Fibroblast of lung (primary cell): ENCODE measurements around the gene CHD2. TPM values are rescaled to one million over a fixed set of nuclear protein-coding genes. Genes with fewer than 3 reads are reported as not detected.

ENCODE experiments used
- DNase-seq, 2 donors: peaks; one replicate each; pipeline versions ENCODE4 v3.0.0 to v3.0.0-alpha.2; 2010; ENCODE audit warnings: low read depth in 2 of 2
- H2AFZ ChIP-seq: 2 replicates; pipeline ENCODE4 v1.5.1; 2012; ENCODE audit warnings: low read length, control low read depth, inconsistent platforms
- H3K27ac ChIP-seq: 2 replicates; pipeline ENCODE4 v1.5.1; 2011; ENCODE audit warnings: low read length, control low read depth; ENCODE audit not compliant: insufficient read depth
- H3K27me3 ChIP-seq: 2 replicates; pipeline ENCODE4 v1.5.1; 2011; ENCODE audit warnings: mild to moderate bottlenecking, low read length; ENCODE audit not compliant: control insufficient read depth, insufficient read depth
- H3K36me3 ChIP-seq: 2 replicates; pipeline ENCODE4 v1.5.1; 2011; ENCODE audit warnings: low read length; ENCODE audit not compliant: control insufficient read depth, insufficient read depth
- H3K4me1 ChIP-seq: 2 replicates; pipeline ENCODE4 v1.5.1; 2011; ENCODE audit warnings: low read length; ENCODE audit not compliant: control insufficient read depth, insufficient read depth; ENCODE audit errors: extremely low read depth
- H3K4me2 ChIP-seq: 2 replicates; pipeline ENCODE4 v1.5.1; 2011; ENCODE audit warnings: low read length, control low read depth; ENCODE audit not compliant: insufficient read depth; ENCODE audit errors: extremely low read depth
- H3K4me3 ChIP-seq, 4 experiments: fragments of 200-600 bp in 1 of 4; sonication (generic) in 1 of 4; replicated peaks in 1 of 4; 2 replicates each; pipeline ENCODE4 v1.5.1; 2011 to 2016; ENCODE audit warnings: low read length in 4 of 4, low read depth in 3 of 4, mild to moderate bottlenecking in 3 of 4, control low read depth in 2 of 4, inconsistent platforms in 1 of 4, mixed read lengths in 1 of 4; ENCODE audit not compliant: insufficient read depth in 1 of 4; ENCODE audit errors: control extremely low read depth in 1 of 4
- H3K79me2 ChIP-seq: 2 replicates; pipeline ENCODE4 v1.5.1; 2012; ENCODE audit warnings: mild to moderate bottlenecking, low read length, inconsistent platforms; ENCODE audit not compliant: control insufficient read depth, insufficient read depth
- H3K9ac ChIP-seq: 2 replicates; pipeline ENCODE4 v1.5.1; 2011; ENCODE audit warnings: mild to moderate bottlenecking, low read length, control low read depth; ENCODE audit not compliant: insufficient read depth
- H3K9me3 ChIP-seq: 2 replicates; pipeline ENCODE4 v1.5.1; 2012; ENCODE audit warnings: low read depth, low read length; ENCODE audit not compliant: control insufficient read depth, insufficient read depth
- H4K20me1 ChIP-seq: 2 replicates; pipeline ENCODE4 v1.5.1; 2011; ENCODE audit warnings: low read length; ENCODE audit not compliant: control insufficient read depth, insufficient read depth; ENCODE audit errors: extremely low read depth
- CTCF ChIP-seq, 2 donors: IDR thresholded peaks in 1 of 2; conservative IDR thresholded peaks in 1 of 2; 1 replicate in 1 of 2; 2 replicates in 1 of 2; pipeline ENCODE4 v1.5.1; 2011 to 2012; ENCODE audit warnings: low read length in 2 of 2, control low read depth in 1 of 2, inconsistent platforms in 1 of 2, low read depth in 1 of 2, mild to moderate bottlenecking in 1 of 2
- EZH2 ChIP-seq: IDR thresholded peaks from 2 replicates; pipeline ENCODE4 v1.5.1; 2012; ENCODE audit warnings: low read length, control low read depth, mild to moderate bottlenecking; ENCODE audit errors: missing control alignments
- polyA plus RNA-seq, 2 donors: library from polyadenylated mRNA; depleted of rRNA in 1 of 2; stranded (reverse) in 1 of 2; unstranded in 1 of 2; fragments of >200 nt; gene quantifications; 2 replicates each; pipeline ENCODE4 v1.2.1, GENCODE V29; 2011 to 2012; ENCODE audit warnings: missing spikeins in 1 of 2
- total RNA-seq: library from RNA; depleted of rRNA; stranded (reverse); fragments of >200 nt; gene quantifications from 2 replicates; pipeline ENCODE4 v1.2.1, GENCODE V29; 2014

The CHD2 gene
- total and polyA plus RNA-seq, 2 donors (not counting 1 experiment from before 2014, with no cell fraction given) = 36.5 to 92.5 TPM

GRCh38 chr15:93044301-93045190, 144.4 kb downstream of the CHD2 start:
- Histone ChIP-seq H3K4me3 (no peak overlapping the region), H3K9me3 (no peaks in the 10 kb centered on the region), H2AFZ (no peak overlapping the region), H3K9ac (no peak overlapping the region), H4K20me1 (no peaks in the 10 kb centered on the region), H3K36me3 (no peaks in the 10 kb centered on the region), H3K27me3 (no peaks in the 10 kb centered on the region), H3K4me1 (no peaks in the 10 kb centered on the region), H3K27ac (no peak overlapping the region), H3K4me2 (no peak overlapping the region), H3K79me2 (no peaks in the 10 kb centered on the region)
- TF ChIP-seq CTCF (conservative IDR thresholded peaks at IDR 0.05 in 1 of 2, IDR thresholded peaks at IDR 0.05 in 1 of 2; ENCODE audit: low read depth in 1 of 2, low read length in 2 of 2) = no peak
- no peak for TF ChIP-seq EZH2
- DNase-seq = no peak

- Histone ChIP-seq H3K27me3 (no peaks in the 10 kb centered on the region), H3K4me2 (no peak overlapping the region), H3K9ac (no peak overlapping the region), H4K20me1 (no peaks in the 10 kb centered on the region), H3K4me1 (no peaks in the 10 kb centered on the region), H3K79me2 (no peaks in the 10 kb centered on the region), H3K4me3 (no peak overlapping the region), H2AFZ (no peak overlapping the region), H3K9me3 (no peaks in the 10 kb centered on the region), H3K36me3 (no peaks in the 10 kb centered on the region), H3K27ac (no peak overlapping the region)
- DNase-seq = no peak
- TF ChIP-seq CTCF (conservative IDR thresholded peaks at IDR 0.05 in 1 of 2, IDR thresholded peaks at IDR 0.05 in 1 of 2; ENCODE audit: low read depth in 1 of 2, low read length in 2 of 2) (no peak), EZH2 (no peak)
Measured at GRCh38 chr15:93045191-93045785, 145.2 kb downstream of the CHD2 start.

GRCh38 chr15:93046120-93046519, 146.0 kb downstream of the CHD2 start:
- H3K9ac ChIP-seq = no peak overlapping the region
- H3K27me3 ChIP-seq = no peaks in the 10 kb centered on the region
- H3K9me3 ChIP-seq = no peaks in the 10 kb centered on the region
- H3K4me2 ChIP-seq = no peak overlapping the region
- H3K36me3 ChIP-seq = no peaks in the 10 kb centered on the region
- H3K79me2 ChIP-seq = no peaks in the 10 kb centered on the region
- DNase-seq = no peak
- no peaks in the 10 kb centered on the region for H3K4me1 ChIP-seq
- no peak overlapping the region for H2AFZ ChIP-seq
- no peaks in the 10 kb centered on the region for H4K20me1 ChIP-seq
- H3K4me3 ChIP-seq = no peak overlapping the region
- TF ChIP-seq EZH2 (no peak), CTCF (conservative IDR thresholded peaks at IDR 0.05 in 1 of 2, IDR thresholded peaks at IDR 0.05 in 1 of 2; ENCODE audit: low read depth in 1 of 2, low read length in 2 of 2) (no peak)
- H3K27ac ChIP-seq = no peak overlapping the region
